NCI-H1436 (cell line): ENCODE results near the gene HRG.
"Not testable (repeated sequence)": the region's sequence is repeated elsewhere in the genome, so short reads cannot be mapped to it uniquely, and the experiment has no call there.

ENCODE experiments used
- DNase-seq: peaks from one replicate; lab custom pipeline; 2025; lab: John Stamatoyannopoulos, UW

HRG gene

GRCh38 chr3:186665625-186666188 lies at the start of gene HRG:
TSS of gene HRG (plus strand) at chr3:186666014. CDS start at chr3:186666032, 18 bp downstream.
- no peak for DNase-seq

GRCh38 chr3:186616299-186616617 lies 49.6 kb upstream of the HRG start:
- DNase-seq = no peak

- peak; percentile 93 for DNase-seq
Observed at GRCh38 chr3:186617036-186617946, 48.5 kb upstream of the HRG start.

- no peak for DNase-seq
Observed at GRCh38 chr3:186618318-186618938, 47.4 kb upstream of the HRG start.

- DNase-seq = no peak
Observed at GRCh38 chr3:186619787-186620212, 46.0 kb upstream of the HRG start.

GRCh38 chr3:186620213-186621092 lies 45.4 kb upstream of the HRG start:
- DNase-seq = no peak

- DNase-seq = no peak
Observed at GRCh38 chr3:186621894-186622650, 43.7 kb upstream of the HRG start.

- DNase-seq = no peak
Observed at GRCh38 chr3:186622651-186623310, 43.0 kb upstream of the HRG start.

- DNase-seq = no peak
Observed at GRCh38 chr3:186624598-186624997, 41.2 kb upstream of the HRG start.

GRCh38 chr3:186625600-186626042 lies 40.2 kb upstream of the HRG start:
- DNase-seq = no peak

GRCh38 chr3:186626254-186626847 lies 39.5 kb upstream of the HRG start:
- no peak for DNase-seq

- DNase-seq = no peak
Observed at GRCh38 chr3:186627852-186628414, 37.9 kb upstream of the HRG start.

- no peak for DNase-seq
Observed at GRCh38 chr3:186628756-186629155, 37.1 kb upstream of the HRG start.

- no peak for DNase-seq
Observed at GRCh38 chr3:186630950-186631641, 34.7 kb upstream of the HRG start.

GRCh38 chr3:186633481-186633880 lies 32.3 kb upstream of the HRG start:
- no peak for DNase-seq

GRCh38 chr3:186634207-186634606 lies 31.6 kb upstream of the HRG start:
- not testable (repeated sequence) for DNase-seq

GRCh38 chr3:186635532-186635931 lies 30.3 kb upstream of the HRG start:
- no peak for DNase-seq

- no peak for DNase-seq
Observed at GRCh38 chr3:186636536-186636935, 29.3 kb upstream of the HRG start.

- no peak for DNase-seq
Observed at GRCh38 chr3:186637686-186638085, 28.1 kb upstream of the HRG start.
